NCI-H82 (cell line): Measurements from ENCODE around the gene STUM.
A peak's percentile ranks its signal among the peaks of the same experiment; 100 is the strongest.

Experiments
- DNase-seq: peaks from one replicate; lab custom pipeline; 2025; lab: John Stamatoyannopoulos, UW

STUM gene

GRCh38 chr1:226533220-226533619, 15.3 kb upstream of the STUM start:
- no peak for DNase-seq

GRCh38 chr1:226534098-226534497, 14.5 kb upstream of the STUM start:
- no peak for DNase-seq

GRCh38 chr1:226534645-226535044, 13.9 kb upstream of the STUM start:
- DNase-seq: no peak

- no peak for DNase-seq
These were observed 12.9 kb upstream of the STUM start for GRCh38 chr1:226535666-226536065.

GRCh38 chr1:226541231-226541630, 7.3 kb upstream of the STUM start:
- DNase-seq: no peak

GRCh38 chr1:226541631-226542622, 6.6 kb upstream of the STUM start:
- DNase-seq: peak; percentile 71

GRCh38 chr1:226542623-226543103, 5.9 kb upstream of the STUM start:
- no peak for DNase-seq

GRCh38 chr1:226545836-226546596, 2.5 kb upstream of the STUM start:
- peak; percentile 25 for DNase-seq

GRCh38 chr1:226546926-226547325, 1.6 kb upstream of the STUM start:
- no peak for DNase-seq

GRCh38 chr1:226547754-226548191, 791 bp upstream of the STUM start:
- DNase-seq: peak; percentile 98

- peak; percentile 67 for DNase-seq
These were observed 751 bp downstream of the STUM start for GRCh38 chr1:226549094-226549936.

- peak; percentile 67 for DNase-seq
These were observed 1.5 kb downstream of the STUM start for GRCh38 chr1:226549937-226550671.

- DNase-seq: no peak
These were observed 2.1 kb downstream of the STUM start for GRCh38 chr1:226550672-226551041.

- DNase-seq: peak; percentile 45
These were observed 2.7 kb downstream of the STUM start for GRCh38 chr1:226551299-226551698.

GRCh38 chr1:226552061-226552460, 3.5 kb downstream of the STUM start:
- DNase-seq: no peak

- DNase-seq: no peak
These were observed 4.8 kb downstream of the STUM start for GRCh38 chr1:226553266-226553923.

GRCh38 chr1:226553924-226554282, 5.3 kb downstream of the STUM start:
- peak; percentile 79 for DNase-seq

- DNase-seq: no peak
These were observed 6.5 kb downstream of the STUM start for GRCh38 chr1:226555092-226555491.

GRCh38 chr1:226557424-226557823, 8.9 kb downstream of the STUM start:
- DNase-seq: no peak

GRCh38 chr1:226558036-226558650, 9.6 kb downstream of the STUM start:
- DNase-seq: no peak
